Measurements from ENCODE around the gene ST7L. TPM values are rescaled to one million over a fixed set of nuclear protein-coding genes. Genes with fewer than 3 reads are reported as not detected.

ST7L gene
- total and polyA plus RNA-seq, 2 of the 4 experiments (the other 2 are of a cell fraction): 7.7 to 14.7 TPM

GRCh38 chr1:112516141-112516540 lies 102.8 kb downstream of the ST7L start:
- H2AFZ ChIP-seq (replicated peaks; ENCODE audit: low read length, poor library complexity): no peak overlapping the region
- intact Hi-C loops (cut with micrococcal nuclease): loop anchor here (5.0 kb wide), 1 partner anchor 191 kb away; the partner anchor contains the start of gene RHOC
- H3K4me2 ChIP-seq (ENCODE audit: low read depth, low read length): no peak overlapping the region; the same call in 1 of the 2 replicates
- H4K91ac ChIP-seq (ENCODE audit: insufficient read depth, low read depth, low read length): no peak overlapping the region
- peaks cover 23% of the 10 kb centered on the region for H4K20me1 ChIP-seq (ENCODE audit: insufficient read depth, low read length)
- ATAC-seq (ENCODE audit: low read depth): no peak
- no peak overlapping the region for H2BK5ac ChIP-seq (ENCODE audit: low read depth, low read length, poor library complexity, severe bottlenecking)
- H3K36me3 ChIP-seq (ENCODE audit: control insufficient read depth, insufficient read depth, low read length): peaks cover 5% of the 10 kb centered on the region; the same call in 1 of the 2 replicates
- ChIA-PET CTCF (interaction anchor here (0.9 to 1.7 kb wide), 2 partner anchors 14 to 102 kb away, joined by 3 to 7 read pairs; partner anchors contain the start of gene ST7L), POLR2A (ENCODE audit: unreplicated experiment) (no interaction called here)
- no TSS peak for BruUV-seq (replicated peaks)
- H3K79me1 ChIP-seq (ENCODE audit: low read depth in 1 of 2, low read length in 2 of 2): no peaks in the 10 kb centered on the region
- WGBS, 2 experiments (ENCODE audit: extremely low coverage in 2 of 2, insufficient read length in 1 of 2): 95% methylated on average over 6 of the region's 14 CpGs; no CpG with 5 or more reads in 1 of the 2 experiments
- peak overlapping the region; percentile 38 for H2AK9ac ChIP-seq (replicated peaks; ENCODE audit: low read depth, low read length, poor library complexity)
- peak overlapping the region; percentile 12; the same call in 1 of the 2 replicates for H2AK5ac ChIP-seq (ENCODE audit: low read depth, low read length)
- H3K4me1 ChIP-seq (ENCODE audit: control insufficient read depth, insufficient read depth, low read length): peaks cover 31% of the 10 kb centered on the region
- H3K23ac ChIP-seq (ENCODE audit: low read depth, low read length): no peak overlapping the region
- no peak for DNase-seq
- no peak overlapping the region for H3K56ac ChIP-seq (ENCODE audit: extremely low read depth, insufficient read depth, low read length)
- peak overlapping the region; percentile 12; the same call in 1 of the 2 replicates for H3K4ac ChIP-seq (ENCODE audit: low read depth, low read length)
- in situ Hi-C loops (cut with MboI; ENCODE audit: low sequenced_read_pairs): no loop called here
- H4K8ac ChIP-seq (ENCODE audit: low read depth in 2 of 2, low read length in 2 of 2): no peak overlapping the region
- TF ChIP-seq BHLHE40 (IDR thresholded peaks at IDR 0.05; ENCODE audit: low read depth, low read length): no peak
- TF ChIP-seq NFE2L2 (IDR thresholded peaks at IDR 0.05; ENCODE audit: low read depth, low read length): no peak
- no peak for TF ChIP-seq FOS (IDR thresholded peaks at IDR 0.05; ENCODE audit: low read depth, low read length)
- TF ChIP-seq MXI1 (IDR thresholded peaks at IDR 0.05; ENCODE audit: borderline replicate concordance, low read depth, low read length): no peak
- no peak for TF ChIP-seq USF2 (IDR thresholded peaks at IDR 0.05; ENCODE audit: low read depth, low read length)
- TF ChIP-seq CTCF (conservative IDR thresholded peaks at IDR 0.05; ENCODE audit: low read depth, low read length): no peak
- no peak for TF ChIP-seq POLR2A (IDR thresholded peaks at IDR 0.05; ENCODE audit: low read depth, low read length)
- no peak for TF ChIP-seq CHD1 (IDR thresholded peaks at IDR 0.05; ENCODE audit: low read depth, low read length)
- no peak for TF ChIP-seq RFX5 (IDR thresholded peaks at IDR 0.05; ENCODE audit: low read depth, low read length)
- no peak for TF ChIP-seq CEBPB (IDR thresholded peaks at IDR 0.05; ENCODE audit: low read depth, low read length)
- no peak for TF ChIP-seq SMC3 (IDR thresholded peaks at IDR 0.05; ENCODE audit: low read depth, low read length)
- TF ChIP-seq RAD21 (IDR thresholded peaks at IDR 0.05; ENCODE audit: low read length): no peak
- no peak for TF ChIP-seq RCOR1 (IDR thresholded peaks at IDR 0.05; ENCODE audit: insufficient replicate concordance, low read length)
- no peak for TF ChIP-seq MAZ (IDR thresholded peaks at IDR 0.05; ENCODE audit: borderline replicate concordance, low read depth, low read length)
- TF ChIP-seq MAFK (IDR thresholded peaks at IDR 0.05; ENCODE audit: low read depth, low read length): no peak
- no peak for TF ChIP-seq ELK1 (IDR thresholded peaks at IDR 0.05; ENCODE audit: borderline replicate concordance, low read depth, low read length)
- no peak overlapping the region for H4K5ac ChIP-seq (ENCODE audit: low read depth, low read length)
- H3K27ac ChIP-seq (ENCODE audit: insufficient read depth, low read length): peak overlapping the region; percentile 56; the same call in 1 of the 2 replicates
- dilution Hi-C loops (cut with HindIII; ENCODE audit: low sequenced_read_pairs, unreplicated experiment): no loop called here
- no peaks in the 10 kb centered on the region for H3K9me3 ChIP-seq (ENCODE audit: control insufficient read depth, insufficient read depth, low read length)
- no peak overlapping the region for H3K14ac ChIP-seq (replicated peaks; ENCODE audit: low read depth, low read length)
- no peak overlapping the region for H3K9ac ChIP-seq (ENCODE audit: low read depth, low read length)
- H2BK20ac ChIP-seq (ENCODE audit: low read depth, low read length): no peak overlapping the region
- H2BK120ac ChIP-seq (ENCODE audit: low read depth, low read length): no peak overlapping the region
- peak overlapping the region; percentile 7; the same call in 1 of the 2 replicates for H3K18ac ChIP-seq (ENCODE audit: low read depth, low read length)
- H3K4me3 ChIP-seq (ENCODE audit: insufficient read depth, low read depth, low read length): no peak overlapping the region
- H3K9me1 ChIP-seq (ENCODE audit: insufficient read depth, low read length): peaks cover 27% of the 10 kb centered on the region
- peak overlapping the region; percentile 5; the same call in 2 of the 3 replicates for H2BK15ac ChIP-seq (ENCODE audit: low read depth, low read length)
- H3K27me3 ChIP-seq (ENCODE audit: control insufficient read depth, insufficient read depth, low read length): peaks cover 5% of the 10 kb centered on the region

Measured in IMR-90 (cell line).